Stimulated activated CD4-positive, alpha-beta T cell treated with anti-CD3 and anti-CD28 coated beads, Interleukin-12 subunit alpha, Interleukin-12 subunit beta, amount 100 ng/mL, for 48 hours (primary cell): Measurements from ENCODE around the gene FKBP3.
"Not testable (repeated sequence)": the region's sequence is repeated elsewhere in the genome, so short reads cannot be mapped to it uniquely, and the experiment has no call there.

Experiments
- DNase-seq, 3 donors: peaks; one replicate each; pipeline ENCODE4 v3.0.0-alpha.2; 2020; ENCODE audit warnings: low read depth in 2 of 3, low spot score in 1 of 3

The FKBP3 gene

GRCh38 chr14:45134051-45134958 lies at the start of gene FKBP3:
Gene FKBP3 (minus strand): TSS chr14:45134481. CDS start chr14:45134456, 25 bp downstream.
- peak; percentile 87 to 92 (median 91) for DNase-seq

- DNase-seq: no peak
Observed at GRCh38 chr14:45181806-45182205, 47.5 kb upstream of the FKBP3 start.

GRCh38 chr14:45181329-45181728 lies 47.0 kb upstream of the FKBP3 start:
- DNase-seq: no peak

GRCh38 chr14:45177076-45177475 lies 42.8 kb upstream of the FKBP3 start:
- no peak for DNase-seq

DNA sequence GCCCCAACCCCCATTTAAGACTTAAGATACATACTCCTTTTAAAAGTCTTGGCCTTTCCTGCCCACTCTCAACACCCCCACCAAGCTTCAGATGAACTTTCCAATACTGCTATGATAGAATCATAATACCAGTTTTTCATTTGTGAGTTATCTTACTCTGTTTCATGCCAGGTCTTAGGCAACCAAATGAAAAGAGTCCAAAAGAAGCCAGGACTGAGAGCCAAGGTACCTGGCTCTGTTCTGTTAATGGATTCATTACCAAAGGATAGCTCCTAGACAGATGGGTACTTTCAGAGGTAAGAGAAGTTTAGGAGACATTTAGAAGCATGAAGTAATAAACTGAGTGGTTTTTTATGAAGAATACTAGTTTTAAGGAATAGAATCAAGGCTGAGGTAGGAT lies 35.6 kb upstream of the FKBP3 start:
- DNase-seq: no peak

GRCh38 chr14:45156067-45156466 lies 21.8 kb upstream of the FKBP3 start:
- DNase-seq: no peak

DNA sequence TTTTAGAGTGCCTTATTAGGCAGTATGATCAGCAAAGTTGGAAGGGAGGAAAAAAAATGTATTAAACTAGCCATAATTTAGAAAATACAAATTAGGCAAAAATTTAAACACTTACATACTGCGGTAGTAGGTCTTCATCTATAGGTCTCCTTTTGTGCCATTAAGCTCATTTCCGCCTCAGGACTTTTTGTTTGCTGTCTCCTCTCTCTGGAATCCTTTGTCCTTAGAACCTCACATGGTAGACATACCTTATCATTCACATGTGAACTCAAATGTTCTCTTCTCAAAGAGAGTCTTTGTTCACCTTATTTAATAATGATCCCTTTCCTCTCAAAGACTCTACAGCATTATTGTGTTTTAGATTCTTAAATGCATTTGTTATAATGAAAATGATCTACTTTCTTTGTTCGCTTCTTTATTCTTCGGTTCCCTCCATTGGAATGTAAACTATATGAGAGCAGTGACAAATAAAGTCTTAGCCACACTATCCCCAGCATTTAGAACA lies 16.2 kb upstream of the FKBP3 start:
- no peak for DNase-seq

- no peak for DNase-seq
Observed at GRCh38 chr14:45149602-45150001, 15.3 kb upstream of the FKBP3 start.

GRCh38 chr14:45145214-45145613 lies 10.9 kb upstream of the FKBP3 start:
- DNase-seq: no peak

DNA sequence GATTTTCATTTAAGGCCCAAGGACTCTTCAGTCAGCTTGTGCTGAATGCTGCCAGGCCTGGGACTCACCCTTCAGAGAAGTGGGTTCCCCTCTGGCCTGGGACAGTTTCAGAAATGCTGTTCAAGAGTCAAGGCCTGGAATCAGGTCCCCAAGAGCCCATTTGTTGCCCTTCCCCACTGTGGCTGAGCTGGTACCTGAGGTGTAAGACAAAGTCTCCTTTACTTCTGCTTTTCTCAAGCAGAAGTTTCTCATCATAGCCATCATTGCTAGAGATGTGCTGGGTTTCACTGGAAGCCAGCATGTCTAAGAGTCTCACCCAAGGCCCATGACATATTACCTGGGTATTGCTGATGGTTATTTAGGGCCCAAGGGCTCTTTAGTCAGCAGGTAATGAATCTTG lies 10.4 kb upstream of the FKBP3 start:
- DNase-seq: no peak

DNA sequence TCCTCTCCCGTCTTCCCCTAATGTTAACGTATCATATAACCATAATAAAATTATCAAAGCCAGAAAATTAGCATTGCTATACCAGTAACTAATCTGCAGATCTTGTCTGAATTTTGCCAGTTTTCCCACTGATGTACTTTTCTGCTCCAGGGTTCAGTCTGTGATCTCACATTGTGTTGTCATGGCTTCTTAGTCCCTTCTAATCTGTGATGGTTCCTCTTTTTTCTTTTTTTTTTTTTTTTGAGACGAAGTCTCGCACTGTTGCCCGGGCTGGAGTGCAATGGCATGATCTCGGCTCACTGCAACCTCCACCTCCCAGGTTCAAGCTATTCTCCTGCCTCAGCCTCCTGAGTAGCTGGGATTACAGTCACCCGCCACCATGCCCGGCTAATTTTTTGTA lies 7.8 kb upstream of the FKBP3 start:
- DNase-seq: not testable (repeated sequence)

DNA sequence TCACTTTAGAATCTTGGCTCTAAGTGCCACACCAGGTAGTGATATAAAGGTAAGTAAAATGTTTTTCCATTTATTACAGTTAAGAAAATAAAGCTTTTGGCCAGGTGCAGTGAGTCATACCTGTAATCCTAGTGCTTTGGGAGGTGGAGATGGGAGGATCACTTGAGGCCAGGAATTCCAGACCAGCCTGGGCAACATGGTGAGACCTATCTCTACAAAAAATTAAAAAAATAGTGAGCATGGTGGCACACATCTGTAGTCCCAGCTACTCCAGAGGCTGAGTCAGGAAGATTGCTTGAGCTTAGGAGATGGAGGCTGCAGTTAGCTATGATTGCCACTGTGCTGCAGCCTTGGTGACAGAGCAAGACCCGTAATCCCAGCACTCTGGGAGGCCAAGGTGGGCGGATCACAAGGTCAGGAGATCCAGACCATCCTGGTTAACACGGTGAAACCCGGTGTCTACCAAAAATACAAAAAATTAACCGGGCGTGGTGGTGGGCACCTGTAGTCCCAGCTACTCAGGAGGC lies 6.4 kb upstream of the FKBP3 start:
- no peak for DNase-seq

DNA sequence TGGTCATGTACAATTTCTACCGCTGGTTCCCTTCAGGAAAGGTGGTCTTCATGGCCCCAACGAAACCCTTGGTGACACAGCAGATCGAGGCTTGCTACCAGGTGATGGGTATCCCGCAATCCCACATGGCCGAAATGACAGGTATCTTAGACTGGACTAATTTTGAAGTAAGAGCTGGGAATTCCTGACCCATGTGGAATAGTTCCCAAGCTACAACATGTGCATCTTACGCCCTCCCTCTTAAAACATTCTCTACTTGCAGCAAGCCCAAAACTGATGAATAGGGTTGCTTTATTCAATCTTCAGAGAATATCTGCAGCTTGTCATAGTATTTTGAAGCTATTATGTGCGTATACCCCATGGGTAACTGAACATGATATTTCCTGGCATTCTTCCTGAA lies 2.1 kb upstream of the FKBP3 start:
- DNase-seq: no peak

GRCh38 chr14:45135659-45136395 lies 1.5 kb upstream of the FKBP3 start, which contains the start of gene FANCM:
Gene FANCM (plus strand): TSS chr14:45135930. CDS start chr14:45136032, 102 bp downstream.
- peak; percentile 80 to 85 (median 80) for DNase-seq

DNA sequence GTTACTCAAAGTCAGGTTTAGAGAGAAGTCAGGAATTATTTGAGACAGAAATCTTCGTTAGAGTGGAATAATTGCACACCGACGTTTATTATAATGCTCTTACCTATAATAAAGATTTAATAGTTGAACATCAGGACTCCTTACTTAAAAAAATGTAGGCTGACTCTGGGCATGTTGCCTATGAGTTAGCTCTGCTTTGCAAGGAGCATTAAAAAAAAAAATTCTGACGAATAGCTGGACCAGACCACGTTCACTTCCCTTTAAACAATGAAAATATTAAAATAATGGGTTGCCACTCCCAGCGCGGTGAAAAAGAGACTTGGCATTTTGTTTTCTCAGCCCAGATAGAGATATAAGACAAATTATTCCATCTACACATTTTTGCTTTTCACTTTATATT lies 875 bp upstream of the FKBP3 start:
- no peak for DNase-seq

- DNase-seq: no peak
Observed at GRCh38 chr14:45133683-45134050, 614 bp downstream of the FKBP3 start.

DNA sequence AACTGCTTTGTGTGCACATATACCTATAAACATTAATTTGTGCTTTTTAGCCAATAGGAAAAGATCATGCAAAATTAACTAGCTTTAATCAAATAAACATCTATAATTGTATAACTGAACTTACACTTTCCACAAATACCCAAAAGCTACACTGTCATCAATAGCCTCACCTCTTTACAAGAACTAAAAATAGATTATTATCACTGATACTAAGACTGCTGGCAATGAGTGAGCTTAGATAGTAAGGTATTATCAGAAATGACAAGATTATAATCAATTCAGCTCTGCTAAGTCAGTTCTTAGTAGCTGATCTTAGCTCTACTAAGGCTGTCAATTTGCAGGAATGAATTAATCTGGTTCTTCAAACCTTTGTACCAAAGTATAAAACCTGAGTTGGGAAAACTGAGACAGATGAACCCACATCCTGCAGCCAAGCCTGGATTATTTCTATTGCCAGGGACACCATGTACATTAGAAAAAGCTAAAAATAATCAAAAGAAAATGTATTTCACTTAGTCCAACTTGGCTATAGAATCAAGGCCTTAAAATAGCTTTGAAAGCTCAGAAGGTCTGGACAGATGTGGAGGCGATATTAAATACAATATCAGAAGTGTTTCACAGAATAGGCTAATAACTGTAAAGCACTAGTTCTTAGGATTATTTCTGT lies 5.2 kb downstream of the FKBP3 start:
- no peak for DNase-seq

DNA sequence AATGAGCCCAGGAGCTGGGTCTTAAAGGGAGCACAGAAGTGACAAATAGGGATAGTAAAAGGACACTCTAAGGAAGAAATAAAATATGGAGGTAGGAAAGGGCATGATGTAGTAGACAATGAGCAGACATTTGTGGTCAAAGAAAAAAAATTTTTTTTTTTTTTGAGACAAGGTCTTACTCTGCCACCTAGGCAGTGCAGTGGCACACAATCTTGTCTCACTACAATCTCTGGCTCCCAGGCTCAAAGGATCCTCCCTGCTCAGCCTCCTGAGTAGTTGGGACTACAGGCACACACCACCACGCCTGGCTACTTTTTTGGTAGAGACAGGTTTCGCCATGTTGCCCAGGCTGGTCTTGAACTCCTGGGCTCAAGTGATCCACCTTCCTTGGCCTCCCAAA lies 8.5 kb downstream of the FKBP3 start:
- no peak for DNase-seq

DNA sequence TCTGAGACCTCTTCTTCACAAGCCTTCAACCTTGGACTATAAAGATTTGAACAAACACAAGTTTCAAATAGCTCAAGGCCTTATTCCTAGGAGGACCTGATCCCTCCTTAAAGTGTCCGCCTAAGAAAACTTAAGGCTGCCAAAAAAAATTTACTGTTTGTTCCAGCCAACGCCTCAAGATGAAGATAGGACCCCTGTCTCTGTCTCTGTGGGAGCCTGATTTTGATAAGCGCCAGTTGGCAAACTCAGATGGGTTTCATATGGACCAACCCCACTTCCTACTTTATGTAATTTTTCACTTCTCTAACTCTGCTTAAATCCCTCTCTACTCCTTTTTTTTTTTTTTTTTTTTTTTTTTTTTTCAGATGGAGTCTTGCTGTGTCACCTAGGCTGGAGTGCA lies 11.0 kb downstream of the FKBP3 start:
- no peak for DNase-seq

- DNase-seq: no peak
Observed at GRCh38 chr14:45120096-45120495, 14.2 kb downstream of the FKBP3 start.

GRCh38 chr14:45118594-45118993 lies 15.7 kb downstream of the FKBP3 start:
- DNase-seq: no peak
